Pancreas (tissue), 10 donors: ENCODE results near the gene C22orf39. TPM values are rescaled to one million over a fixed set of nuclear protein-coding genes. Genes with fewer than 3 reads are reported as not detected.

Source experiments
- ATAC-seq, 4 donors: fragments of 200-7000 bp; cut with Tn5 transposase; one replicate each; pipeline versions ENCODE4 v1.8.0 to v1.9.1; 2020; ENCODE audit warnings: mild to moderate bottlenecking in 4 of 4, moderate library complexity in 4 of 4
- DNase-seq, 6 donors: peaks; one replicate each; pipeline ENCODE4 v3.0.0-alpha.2; 2020
- FAIRE-seq: peaks from 2 replicates; lab custom pipeline; 2012; peaks lifted over from hg19 to GRCh38; lab: Jason Lieb, UNC
- H3K27ac ChIP-seq, 4 donors: fragments of 200-600 bp; sonication (generic); 1 replicate in 3 of 4; 2 replicates in 1 of 4; pipeline versions ENCODE4 v1.5.0 to v1.8.0; 2020
- H3K27me3 ChIP-seq, 4 donors: fragments of 200-600 bp; one replicate each; pipeline ENCODE4 v1.8.0; 2021
- H3K36me3 ChIP-seq, 3 donors: fragments of 200-600 bp; sonication (generic) in 1 of 3; one replicate each; pipeline versions ENCODE4 v1.5.0 to v1.8.0; 2020 to 2021
- H3K4me1 ChIP-seq, 3 donors: fragments of 200-600 bp; one replicate each; pipeline ENCODE4 v1.8.0; 2021
- H3K4me3 ChIP-seq, 4 donors: fragments of 200-600 bp; sonication (generic) in 2 of 4; one replicate each; pipeline versions ENCODE4 v1.5.0 to v1.8.0; 2020 to 2021
- H3K9me3 ChIP-seq, 4 donors: fragments of 200-600 bp; one replicate each; pipeline ENCODE4 v1.8.0; 2021
- CTCF ChIP-seq, 4 donors: fragments of 200-600 bp; sonication (generic) in 3 of 4; IDR thresholded peaks; one replicate each; pipeline versions ENCODE4 v1.5.0 to v1.8.0; 2021; ENCODE audit warnings: antibody characterized with exemption in 4 of 4
- WGBS, 2 donors: extraction: QIAGEN DNeasy Blood & Tissue Kit; methylation state at CpG; one replicate each; pipeline ENCODE4 v1.1.7; 2013; 5-methylcytosine and 5-hydroxymethylcytosine counted together
- intact Hi-C, 3 donors: fragments of 100-400 bp; cut with DNase I; formaldehyde crosslinking; loops; one replicate each; pipeline versions ENCODE4 v1.11.1 to v1.14.2; 2022
- polyA plus RNA-seq, 2 donors: library from polyadenylated mRNA; stranded (reverse); fragments of 200-250 nt; gene quantifications; one replicate each; pipeline ENCODE4 v1.2.3, GENCODE V29; 2013
- total RNA-seq, 6 donors: library from RNA; stranded (reverse); fragmentation: NEBNext Ultra II Directional in 4 of 6; extraction: Animal tissue kit (Norgen Biotek cat#: 25700) in 4 of 6; gene quantifications; one replicate each; pipeline versions ENCODE4 v1.2.1 to v1.2.4, GENCODE V29; 2021 to 2023
- donor health status: healthy with polysubstance abuse.
- donor health status: DM: no; HTN: no; CAD: no; lungs with moderate emphysema.
- donor health status: DM: no; HTN: no; CAD: no.
- donor health status: control.
- donor health status: control.
- donor health status: Bipolar disorder and iron deficiency.
- donor health status: DM: yes; HTN: yes; CAD: no.
- donor health status: DM: no; HTN: no; CAD: no.
- donor health status: DM: no; HTN: no; CAD: no.
- donor health status: DM: yes; HTN: yes; CAD: no.

Gene C22orf39
- total and polyA plus RNA-seq, 8 donors: 13.3 to 23.1 (median 19.5) TPM

GRCh38 chr22:19494676-19495173 is 47.2 kb upstream of the C22orf39 start:
- intact Hi-C loops: no loop called here

GRCh38 chr22:19494001-19494560 is 46.6 kb upstream of the C22orf39 start:
- Histone ChIP-seq H3K36me3 (no peaks in the 10 kb centered on the region), H3K27me3 (no peaks in the 10 kb centered on the region), H3K9me3 (no peaks in the 10 kb centered on the region), H3K4me3 (no peak overlapping the region), H3K27ac (no peak overlapping the region), H3K4me1 (no peaks in the 10 kb centered on the region)
- FAIRE-seq (no peak), DNase-seq (no peak), ATAC-seq (no peak)
- intact Hi-C loops: no loop called here
- TF ChIP-seq CTCF (IDR thresholded peaks at IDR 0.05): no peak
- WGBS, 2 donors: 95 to 96% methylated on average over 8 of the region's 8 CpGs

More at GRCh38 chr22:19494676-19495173, 47.2 kb upstream of the C22orf39 start:
- Histone ChIP-seq H3K27ac (no peak overlapping the region), H3K36me3 (no peaks in the 10 kb centered on the region), H3K4me3 (no peak overlapping the region), H3K27me3 (no peaks in the 10 kb centered on the region), H3K9me3 (no peaks in the 10 kb centered on the region), H3K4me1 (no peaks in the 10 kb centered on the region)
- 89 to 95% methylated on average over 6 of the region's 6 CpGs for WGBS, 2 donors
- no peak for DNase-seq
- no peak for TF ChIP-seq CTCF (IDR thresholded peaks at IDR 0.05)
- FAIRE-seq: no peak
- no peak for ATAC-seq

GRCh38 chr22:19492504-19493174 is 45.1 kb upstream of the C22orf39 start:
- no peaks in the 10 kb centered on the region for H3K4me1 ChIP-seq
- no peak overlapping the region for H3K4me3 ChIP-seq
- FAIRE-seq: no peak
- no peak for ATAC-seq
- no peaks in the 10 kb centered on the region for H3K36me3 ChIP-seq
- H3K9me3 ChIP-seq: no peaks in the 10 kb centered on the region
- H3K27ac ChIP-seq: no peak overlapping the region
- no peaks in the 10 kb centered on the region for H3K27me3 ChIP-seq
- no peak for TF ChIP-seq CTCF (IDR thresholded peaks at IDR 0.05)
- WGBS, 2 donors: 86 to 89% methylated on average over 6 of the region's 6 CpGs
- DNase-seq: no peak
- intact Hi-C loops: no loop called here

- Histone ChIP-seq H3K9me3 (no peaks in the 10 kb centered on the region), H3K4me1 (no peaks in the 10 kb centered on the region), H3K4me3 (no peak overlapping the region), H3K27ac (no peak overlapping the region), H3K27me3 (no peaks in the 10 kb centered on the region), H3K36me3 (no peaks in the 10 kb centered on the region)
- ATAC-seq: no peak
- no peak for DNase-seq
- FAIRE-seq: no peak
- intact Hi-C loops: no loop called here
- 87 to 92% methylated on average over 5 of the region's 5 CpGs for WGBS, 2 donors
- no peak for TF ChIP-seq CTCF (IDR thresholded peaks at IDR 0.05)
Measured at GRCh38 chr22:19490628-19491230, 43.2 kb upstream of the C22orf39 start.
